SK-N-MC (cell line): Measurements from ENCODE around the gene CACNB3.

Experiments used
- DNase-seq: peaks from one replicate; pipeline ENCODE4 v3.0.0-alpha.2; 2011; ENCODE audit warnings: low read depth, low spot score
- H3K27ac ChIP-seq: fragments of 200-600 bp; sonication (generic); 2 replicates; pipeline ENCODE4 v1.5.1; 2016; ENCODE audit warnings: mixed run types
- H3K36me3 ChIP-seq: fragments of 200-600 bp; sonication (generic); 2 replicates; pipeline ENCODE4 v1.6.1; 2017; ENCODE audit warnings: antibody characterized with exemption, low read length, mixed read lengths; ENCODE audit not compliant: insufficient read depth
- H3K4me3 ChIP-seq: fragments of 200-600 bp; sonication (generic); 2 replicates; pipeline ENCODE4 v1.5.1; 2016
- H3K9ac ChIP-seq: fragments of 200-600 bp; sonication (generic); 2 replicates; pipeline ENCODE4 v1.8.0; 2017; ENCODE audit warnings: mixed run types, mixed read lengths; ENCODE audit not compliant: insufficient read length
- H3K9me3 ChIP-seq: fragments of 200-600 bp; sonication (generic); 2 replicates; pipeline ENCODE4 v1.6.1; 2017; ENCODE audit warnings: low read depth, mild to moderate bottlenecking, antibody characterized with exemption, low read length, moderate library complexity, mixed read lengths
- EZH2 ChIP-seq: fragments of 200-600 bp; sonication (generic); IDR thresholded peaks from one replicate; pipeline ENCODE4 v1.6.1; 2017; ENCODE audit warnings: antibody characterized with exemption
- FOXP2 ChIP-seq: optimal IDR thresholded peaks from 2 replicates; pipeline ENCODE3; 2011; ENCODE audit warnings: mild to moderate bottlenecking, moderate library complexity; ENCODE audit not compliant: insufficient read depth; ENCODE audit errors: extremely low read length, control extremely low read depth
- POLR2AphosphoS5 ChIP-seq: IDR thresholded peaks from 2 replicates; pipeline ENCODE4 v1.6.1; 2012; ENCODE audit warnings: mild to moderate bottlenecking, low read depth, low read length, borderline replicate concordance

Gene CACNB3

DNA sequence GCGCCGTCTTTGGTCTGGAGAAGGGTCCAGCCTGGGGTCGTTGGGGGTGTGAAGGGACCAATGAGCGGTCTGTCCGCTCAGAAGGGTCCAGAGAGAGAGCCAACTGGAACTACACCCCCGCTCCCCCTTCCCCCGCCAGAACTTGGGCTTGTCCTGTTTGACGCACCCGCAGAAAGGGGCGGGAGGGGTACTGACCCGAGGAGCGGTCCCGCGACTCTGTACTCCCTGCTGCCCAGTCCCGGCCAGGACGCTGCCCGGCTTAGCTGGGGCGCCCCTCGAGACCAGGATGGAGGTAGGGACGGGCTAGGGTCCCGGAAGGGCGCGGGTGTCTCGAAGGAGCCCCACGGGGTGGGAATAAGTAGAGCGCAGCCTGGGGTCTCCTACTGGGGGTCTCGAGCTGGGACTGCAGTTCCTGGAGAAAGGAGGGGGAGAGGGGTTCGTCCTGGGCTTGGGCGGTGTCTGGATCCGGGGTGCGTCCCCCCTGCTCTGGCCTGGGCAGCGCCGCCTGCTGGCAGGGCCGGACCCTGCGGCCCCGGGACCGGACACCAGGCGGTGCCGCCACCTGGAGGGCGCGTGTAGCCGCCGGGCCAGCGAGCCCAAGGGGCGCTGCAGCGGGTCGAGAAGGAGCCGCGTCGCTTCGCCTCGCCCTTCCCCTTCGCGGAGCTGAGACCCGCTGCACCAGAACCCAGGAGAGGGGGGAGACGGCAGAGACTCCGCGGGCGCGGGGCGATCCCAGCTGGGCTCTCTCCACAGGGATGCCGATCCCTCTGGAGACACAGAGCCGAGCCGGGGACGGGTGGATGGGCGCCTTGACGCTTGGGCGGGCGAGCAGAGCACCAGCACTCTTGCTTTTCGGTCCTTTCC is 3.8 kb upstream of the CACNB3 start:
- Histone ChIP-seq H3K4me3 (peak overlapping the region; percentile 86), H3K9me3 (no peaks in the 10 kb centered on the region), H3K27ac (no peak overlapping the region), H3K36me3 (no peaks in the 10 kb centered on the region), H3K9ac (peak overlapping the region; percentile 61)
- TF ChIP-seq FOXP2 (no peak), EZH2 (no peak), POLR2AphosphoS5 (no peak)
- DNase-seq: no peak

DNA sequence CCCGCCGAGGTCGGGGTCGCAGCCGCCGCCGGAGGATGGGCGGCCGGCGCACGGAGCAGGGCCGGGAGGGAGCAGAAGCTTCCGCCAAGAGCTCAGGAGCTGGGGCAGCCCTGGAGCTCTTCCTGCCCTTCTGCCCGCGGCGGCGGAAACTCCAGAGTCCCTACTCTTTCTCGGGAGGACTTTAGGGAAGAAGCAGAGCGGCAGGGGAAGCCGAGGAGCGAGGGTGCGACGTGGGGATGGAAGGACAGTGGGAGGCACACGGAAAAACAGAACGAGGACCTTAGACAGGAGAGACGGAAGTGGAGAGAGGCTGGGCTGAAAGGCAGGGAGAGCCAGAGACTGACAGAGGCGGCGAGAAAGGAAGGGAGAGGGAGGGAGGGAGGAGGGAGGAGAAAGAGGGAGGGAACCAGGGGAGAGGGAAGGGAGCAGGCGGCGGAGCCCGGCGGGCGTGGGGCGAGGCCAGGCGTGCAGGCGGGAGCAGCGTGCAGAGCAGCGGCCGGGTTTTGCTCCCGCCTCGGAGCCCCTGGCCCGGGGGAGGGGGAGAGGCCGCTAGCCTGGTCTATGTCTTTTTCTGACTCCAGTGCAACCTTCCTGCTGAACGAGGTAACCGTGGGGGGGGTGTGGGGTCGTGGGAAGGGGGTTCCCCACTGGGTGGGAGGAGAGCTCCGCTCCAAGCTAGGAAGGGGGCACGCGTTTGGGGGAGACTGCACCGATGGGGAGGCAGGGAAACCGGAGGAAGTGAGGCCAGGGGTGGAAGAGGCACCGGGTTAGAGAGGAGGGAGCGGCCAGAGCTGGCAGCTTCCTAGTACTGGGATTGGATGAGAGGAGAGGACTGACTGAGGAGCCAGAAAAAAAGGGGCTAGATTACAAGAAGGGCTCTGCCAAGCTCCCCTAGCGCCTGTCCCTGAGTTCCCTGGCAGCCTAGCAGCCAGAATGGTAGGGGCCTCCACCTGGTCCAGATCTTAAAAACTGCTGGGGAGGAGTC is 2.9 kb upstream of the CACNB3 start:
- Histone ChIP-seq H3K27ac (no peak overlapping the region), H3K36me3 (no peaks in the 10 kb centered on the region), H3K9ac (peak overlapping the region; percentile 61), H3K9me3 (no peaks in the 10 kb centered on the region), H3K4me3 (peak overlapping the region; percentile 86)
- TF ChIP-seq FOXP2 (no peak), POLR2AphosphoS5 (peak; percentile 80), EZH2 (no peak)
- DNase-seq: no peak

DNA sequence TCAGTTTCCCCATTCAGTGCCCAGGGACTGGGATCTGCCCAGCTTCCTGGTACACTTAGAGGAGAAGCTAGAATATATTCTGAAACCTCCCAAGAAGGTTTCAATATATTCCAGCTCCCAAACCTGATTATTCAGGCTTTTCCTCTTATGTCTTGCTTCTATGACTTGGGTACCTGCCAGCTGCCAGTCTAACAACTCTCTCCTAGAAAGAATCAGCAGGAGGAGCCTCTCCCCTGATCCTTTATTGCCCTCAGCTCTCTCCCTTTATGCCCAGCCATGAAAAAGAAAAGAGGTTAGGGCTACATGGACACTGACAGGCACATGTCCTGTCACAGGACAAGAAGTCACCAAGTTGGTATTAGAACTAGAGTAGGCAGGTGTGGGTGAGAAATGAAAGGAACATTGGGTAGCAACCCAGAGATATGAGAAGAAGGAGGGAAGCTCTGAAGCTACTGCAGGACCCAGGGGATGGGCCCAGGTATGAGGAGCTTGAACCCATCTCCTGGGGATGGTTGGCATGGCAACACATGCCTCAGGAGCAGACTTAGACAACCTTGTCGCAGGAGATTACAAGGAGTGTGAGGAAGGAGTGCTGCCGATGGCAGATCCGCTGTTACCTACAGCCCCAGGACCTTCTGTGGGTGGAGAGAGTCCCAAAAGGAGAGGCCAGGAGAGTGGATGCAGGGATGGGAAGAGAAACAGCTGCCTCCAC is 2.0 kb upstream of the CACNB3 start:
- Histone ChIP-seq H3K4me3 (peak overlapping the region; percentile 86), H3K27ac (no peak overlapping the region), H3K9me3 (no peaks in the 10 kb centered on the region), H3K9ac (peak overlapping the region; percentile 28), H3K36me3 (no peaks in the 10 kb centered on the region)
- no peak for DNase-seq
- TF ChIP-seq EZH2 (no peak), POLR2AphosphoS5 (no peak), FOXP2 (no peak)

DNA sequence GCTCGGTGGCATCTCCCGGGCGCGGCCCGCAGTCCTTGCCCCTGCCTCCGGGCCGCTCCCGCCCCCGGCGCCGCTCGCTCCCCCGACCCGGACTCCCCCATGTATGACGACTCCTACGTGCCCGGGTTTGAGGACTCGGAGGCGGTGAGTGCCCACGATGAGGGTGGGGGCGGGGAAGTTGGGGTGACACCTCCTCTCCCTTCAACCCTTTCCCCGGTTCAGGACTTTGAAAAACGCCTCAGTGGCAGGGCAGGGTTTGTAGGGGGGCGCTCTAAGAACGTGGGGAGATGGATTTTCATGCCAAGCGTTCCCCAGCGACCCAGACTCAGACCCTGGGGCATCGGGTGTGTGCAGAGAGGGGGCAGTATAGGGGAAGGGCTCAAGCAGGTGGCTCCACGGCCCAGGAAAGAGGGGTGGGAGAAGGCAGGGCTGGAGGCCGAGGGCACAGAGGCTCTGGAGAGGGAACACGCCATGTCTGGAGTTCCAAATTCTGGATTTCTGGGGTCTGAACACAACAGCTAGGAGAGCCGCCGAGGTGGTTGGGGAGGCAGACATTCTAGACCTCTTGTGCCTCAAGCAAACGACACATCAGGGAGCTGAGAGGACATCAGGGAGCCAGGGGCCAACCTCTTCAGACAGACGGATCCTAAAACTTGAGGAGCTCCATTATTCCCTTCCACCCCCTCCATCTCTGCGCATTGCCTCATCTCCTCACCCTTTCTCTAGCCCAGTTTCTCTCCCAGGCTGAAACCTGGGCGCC is 715 bp downstream of the CACNB3 start:
- TF ChIP-seq POLR2AphosphoS5: no peak
- TF ChIP-seq FOXP2: no peak
- TF ChIP-seq EZH2: no peak
- no peak overlapping the region for H3K27ac ChIP-seq
- H3K4me3 ChIP-seq: peak overlapping the region; percentile 95
- peak overlapping the region; percentile 60 for H3K9ac ChIP-seq
- DNase-seq: no peak
- H3K36me3 ChIP-seq: no peaks in the 10 kb centered on the region; the same call in 1 of the 2 replicates
- no peaks in the 10 kb centered on the region for H3K9me3 ChIP-seq

DNA sequence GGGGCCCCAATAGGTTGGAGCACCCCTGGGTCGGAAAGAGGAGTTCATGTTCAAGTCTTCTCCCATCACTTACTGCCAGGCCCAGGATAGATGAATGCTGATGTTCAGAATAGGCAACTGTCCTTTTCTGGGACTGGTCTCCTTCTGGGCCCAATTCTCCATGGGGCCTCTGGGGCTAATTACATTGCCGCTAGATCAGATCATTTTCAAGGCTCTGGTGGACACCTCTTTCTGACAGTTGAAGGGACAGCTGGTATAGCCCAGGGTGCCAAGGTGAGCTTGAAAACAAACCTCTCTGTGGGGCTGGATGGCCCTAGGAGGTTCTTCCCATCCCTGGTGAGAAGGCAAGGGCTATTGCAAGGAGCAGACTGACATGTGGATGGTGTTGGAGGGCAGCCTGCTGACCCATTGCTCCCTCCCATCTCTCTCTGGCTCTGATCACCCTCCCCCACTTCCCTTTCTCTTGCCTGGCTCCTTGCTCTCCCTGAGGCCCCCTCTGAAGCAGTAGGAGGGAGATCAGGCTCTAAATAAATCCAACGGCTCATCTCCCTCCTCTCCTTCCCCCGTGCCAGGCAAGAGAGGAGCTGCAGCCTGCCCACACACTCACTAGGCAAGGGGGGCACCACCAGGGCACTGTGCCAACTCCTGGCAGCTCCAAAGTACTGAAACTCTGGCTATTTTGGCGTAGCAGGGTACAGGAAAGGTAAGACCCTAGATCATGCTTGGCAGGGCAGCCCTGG is 1.9 kb downstream of the CACNB3 start:
- Histone ChIP-seq H3K4me3 (no peak overlapping the region), H3K9me3 (no peaks in the 10 kb centered on the region), H3K36me3 (no peaks in the 10 kb centered on the region; the same call in 1 of the 2 replicates), H3K27ac (no peak overlapping the region), H3K9ac (no peak overlapping the region)
- TF ChIP-seq POLR2AphosphoS5 (no peak), FOXP2 (no peak), EZH2 (no peak)
- no peak for DNase-seq

DNA sequence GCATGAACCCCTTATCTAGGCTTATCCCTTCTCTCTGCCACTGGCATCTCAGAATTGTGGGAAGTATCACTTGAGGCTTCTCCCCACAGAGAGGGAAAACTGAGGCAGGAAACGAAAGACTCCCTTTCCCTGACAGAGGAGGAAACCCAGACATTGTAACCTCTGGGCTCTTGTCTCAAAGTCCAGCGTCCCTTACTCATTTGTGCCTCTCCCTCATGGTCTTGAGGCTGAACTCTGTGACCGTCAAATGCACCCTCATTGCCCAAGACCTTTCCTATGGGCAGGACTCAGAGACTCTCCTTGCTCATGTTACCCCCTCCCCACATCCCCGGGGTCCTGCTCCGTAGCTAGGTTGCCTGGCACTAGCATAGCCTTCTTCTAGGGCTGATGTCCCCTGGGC is 3.8 kb downstream of the CACNB3 start:
- Histone ChIP-seq H3K9ac (no peak overlapping the region), H3K4me3 (no peak overlapping the region), H3K27ac (no peak overlapping the region), H3K36me3 (peaks cover 5% of the 10 kb centered on the region; the same call in 1 of the 2 replicates), H3K9me3 (no peaks in the 10 kb centered on the region)
- no peak for DNase-seq
- TF ChIP-seq FOXP2 (no peak), POLR2AphosphoS5 (no peak), EZH2 (no peak)

DNA sequence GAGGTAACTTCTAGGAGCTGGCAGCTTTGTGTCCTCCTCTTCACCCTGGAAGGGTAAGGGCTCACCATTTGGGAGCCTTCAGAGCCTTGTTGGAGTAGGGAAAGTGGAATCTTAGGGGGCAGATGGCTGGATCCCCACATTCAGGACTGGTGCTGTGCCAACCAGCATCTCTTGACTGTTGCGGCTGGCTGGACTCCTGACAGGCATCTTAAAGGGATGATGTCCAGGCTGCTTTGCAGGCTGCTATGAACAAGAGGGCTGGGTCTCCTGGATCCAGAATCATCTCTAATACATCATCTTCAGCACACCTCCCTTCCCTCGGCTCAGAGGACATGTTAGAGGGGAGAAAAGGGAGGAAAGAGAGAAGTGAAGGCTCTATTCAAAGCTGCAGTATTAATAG is 4.4 kb downstream of the CACNB3 start:
- Histone ChIP-seq H3K9ac (no peak overlapping the region), H3K4me3 (no peak overlapping the region), H3K27ac (no peak overlapping the region), H3K36me3 (peaks cover 5% of the 10 kb centered on the region; the same call in 1 of the 2 replicates), H3K9me3 (no peaks in the 10 kb centered on the region)
- no peak for DNase-seq
- TF ChIP-seq EZH2 (no peak), POLR2AphosphoS5 (no peak), FOXP2 (no peak)
